ENCODE measurements around the gene FAM76B. TPM values are rescaled to one million over a fixed set of nuclear protein-coding genes. Genes with fewer than 3 reads are reported as not detected.
A peak's percentile ranks its signal among the peaks of the same experiment; 100 is the strongest.

FAM76B gene
- total RNA-seq, 1 donor from 2014 or later, result 24.0 TPM

DNA sequence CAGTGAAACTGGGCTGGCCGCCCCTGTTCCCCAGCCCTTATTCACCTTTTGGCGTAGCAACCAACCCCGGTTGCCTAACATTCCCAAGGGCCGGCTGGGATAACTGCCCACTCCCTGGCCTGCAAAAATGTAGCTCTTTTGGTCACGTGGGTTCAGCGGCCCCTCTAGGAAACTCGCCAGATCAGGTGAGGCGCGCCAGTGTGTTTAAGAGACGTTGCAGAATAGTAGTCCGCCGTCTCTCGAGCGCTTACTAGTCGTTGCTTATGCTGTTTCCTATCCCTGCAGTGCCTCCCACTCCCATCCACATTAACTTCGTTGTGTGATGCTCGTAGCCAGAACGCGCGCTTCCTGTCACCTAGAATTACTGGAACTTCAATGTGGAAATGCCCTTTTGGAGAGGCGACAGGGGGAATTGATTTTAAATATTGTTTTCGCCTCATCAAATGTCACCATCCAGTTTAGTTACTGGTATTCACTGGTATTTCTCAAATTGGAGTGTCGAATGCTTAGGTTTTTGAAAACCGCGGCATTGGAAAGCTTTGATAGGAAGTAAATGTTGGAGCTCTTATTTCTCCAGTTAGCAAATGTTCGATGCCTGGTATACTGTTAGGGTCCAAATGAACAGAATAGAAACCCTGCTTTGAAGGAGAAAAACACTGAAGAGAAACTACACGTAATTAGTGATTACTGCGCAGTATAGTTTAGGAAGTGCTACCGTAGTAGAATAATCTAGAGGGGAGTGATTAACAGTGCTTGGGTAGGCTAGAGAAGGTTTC is 1.5 kb upstream of the FAM76B start:
- DNase-seq (ENCODE audit: low read depth), result no peak
- Histone ChIP-seq H3K36me3 (ENCODE audit: control insufficient read depth, insufficient read depth, low read length) (no peaks in the 10 kb centered on the region), H3K27me3 (ENCODE audit: control insufficient read depth, insufficient read depth, low read length) (no peaks in the 10 kb centered on the region), H3K4me3 (ENCODE audit: low read depth, low read length) (peak overlapping the region; percentile 71)
- TF ChIP-seq, protein P1, sequence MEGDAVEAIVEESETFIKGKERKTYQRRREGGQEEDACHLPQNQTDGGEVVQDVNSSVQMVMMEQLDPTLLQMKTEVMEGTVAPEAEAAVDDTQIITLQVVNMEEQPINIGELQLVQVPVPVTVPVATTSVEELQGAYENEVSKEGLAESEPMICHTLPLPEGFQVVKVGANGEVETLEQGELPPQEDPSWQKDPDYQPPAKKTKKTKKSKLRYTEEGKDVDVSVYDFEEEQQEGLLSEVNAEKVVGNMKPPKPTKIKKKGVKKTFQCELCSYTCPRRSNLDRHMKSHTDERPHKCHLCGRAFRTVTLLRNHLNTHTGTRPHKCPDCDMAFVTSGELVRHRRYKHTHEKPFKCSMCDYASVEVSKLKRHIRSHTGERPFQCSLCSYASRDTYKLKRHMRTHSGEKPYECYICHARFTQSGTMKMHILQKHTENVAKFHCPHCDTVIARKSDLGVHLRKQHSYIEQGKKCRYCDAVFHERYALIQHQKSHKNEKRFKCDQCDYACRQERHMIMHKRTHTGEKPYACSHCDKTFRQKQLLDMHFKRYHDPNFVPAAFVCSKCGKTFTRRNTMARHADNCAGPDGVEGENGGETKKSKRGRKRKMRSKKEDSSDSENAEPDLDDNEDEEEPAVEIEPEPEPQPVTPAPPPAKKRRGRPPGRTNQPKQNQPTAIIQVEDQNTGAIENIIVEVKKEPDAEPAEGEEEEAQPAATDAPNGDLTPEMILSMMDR (IDR thresholded peaks at IDR 0.05; ENCODE audit: insufficient read depth, low read length, poor library complexity, severe bottlenecking), result no peak

DNA sequence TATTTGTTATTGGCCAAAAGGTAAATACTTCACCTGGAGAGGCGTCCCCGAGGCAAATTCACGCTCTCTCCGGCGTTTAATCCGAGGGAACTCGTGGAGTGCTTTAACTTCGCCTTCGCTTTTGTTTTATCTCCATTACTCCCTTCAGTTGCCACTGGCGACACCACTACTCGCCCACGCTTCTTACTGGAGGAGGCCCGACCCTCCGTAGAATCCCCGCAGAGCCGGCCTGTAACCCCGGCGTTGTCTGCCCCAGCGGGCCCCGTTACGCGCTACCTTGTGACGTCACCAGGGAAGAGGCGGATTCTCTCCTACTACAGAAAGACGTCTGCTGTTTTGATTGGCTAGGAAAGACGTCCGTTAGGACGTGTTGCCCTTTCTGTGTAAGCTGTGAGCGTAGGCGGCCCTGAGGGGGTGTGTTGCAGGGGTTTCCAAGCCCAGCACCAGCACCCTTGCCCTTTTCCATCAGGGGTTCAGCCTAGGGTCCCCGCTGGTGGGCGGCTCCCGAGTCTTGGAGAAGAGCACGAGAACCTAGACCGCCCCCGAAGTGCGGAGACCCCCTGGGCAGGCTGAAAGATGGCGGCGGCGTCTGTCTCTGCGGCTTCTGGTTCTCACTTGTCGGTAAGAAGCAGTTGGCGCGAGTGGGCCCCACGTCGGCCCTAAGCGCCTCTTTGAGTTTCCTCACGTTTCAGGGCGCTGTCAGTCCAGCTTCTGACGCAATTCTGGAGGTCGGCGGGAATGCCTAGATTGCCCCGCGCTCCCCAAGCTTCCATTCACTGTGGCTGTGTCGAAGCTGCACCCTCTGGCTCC is 746 bp upstream of the FAM76B start, which contains the start of gene CEP57:
Gene CEP57 (plus strand): TSS at position 376 of the 810 bp plus-strand sequence. CDS start 201 bp downstream, at position 577.
- Histone ChIP-seq H3K4me3 (ENCODE audit: low read depth, low read length) (peak within 1 kb of the TSS; percentile 71), H3K36me3 (ENCODE audit: control insufficient read depth, insufficient read depth, low read length) (no peaks in the 10 kb centered on the region), H3K27me3 (ENCODE audit: control insufficient read depth, insufficient read depth, low read length) (no peaks in the 10 kb centered on the region)
- peak; percentile 95 for DNase-seq (ENCODE audit: low read depth)
- TF ChIP-seq, protein P1 (IDR thresholded peaks at IDR 0.05; ENCODE audit: insufficient read depth, low read length, poor library complexity, severe bottlenecking), result no peak

DNA sequence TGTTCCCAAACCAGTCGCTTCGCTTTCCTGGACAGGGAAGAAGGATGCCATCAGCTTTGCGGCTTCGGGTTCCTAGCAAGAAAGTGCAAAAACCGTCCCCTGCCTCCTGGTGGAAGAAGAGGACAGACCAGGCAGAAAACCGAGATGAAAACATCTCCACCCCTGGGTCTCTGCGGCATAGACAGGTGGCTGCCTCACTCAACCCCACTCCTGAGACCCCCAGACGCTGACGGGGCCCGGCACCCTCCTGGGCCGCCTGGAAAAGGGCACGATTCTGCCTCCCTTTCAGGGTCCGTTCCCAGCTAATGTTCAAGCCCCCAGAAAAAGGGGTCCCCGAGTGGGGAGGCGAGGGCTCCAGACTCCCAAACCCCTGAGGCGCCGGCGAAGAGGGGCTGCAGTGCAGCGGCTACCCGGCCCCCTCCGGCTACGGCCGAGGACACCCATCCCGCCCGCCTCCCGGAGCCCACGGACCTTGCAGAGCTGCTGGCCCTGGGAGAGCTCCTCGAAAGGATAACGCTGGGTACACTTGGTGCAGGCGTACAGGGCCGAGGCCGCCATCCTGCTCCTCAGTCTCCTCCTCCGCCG is 569 bp downstream of the FAM76B start:
- H3K27me3 ChIP-seq (ENCODE audit: control insufficient read depth, insufficient read depth, low read length), result no peaks in the 10 kb centered on the region
- TF ChIP-seq, protein P1 (IDR thresholded peaks at IDR 0.05; ENCODE audit: insufficient read depth, low read length, poor library complexity, severe bottlenecking), result peak; percentile 37
- H3K4me3 ChIP-seq (ENCODE audit: low read depth, low read length), result peak overlapping the region; percentile 71
- DNase-seq (ENCODE audit: low read depth), result no peak
- H3K36me3 ChIP-seq (ENCODE audit: control insufficient read depth, insufficient read depth, low read length), result no peaks in the 10 kb centered on the region

DNA sequence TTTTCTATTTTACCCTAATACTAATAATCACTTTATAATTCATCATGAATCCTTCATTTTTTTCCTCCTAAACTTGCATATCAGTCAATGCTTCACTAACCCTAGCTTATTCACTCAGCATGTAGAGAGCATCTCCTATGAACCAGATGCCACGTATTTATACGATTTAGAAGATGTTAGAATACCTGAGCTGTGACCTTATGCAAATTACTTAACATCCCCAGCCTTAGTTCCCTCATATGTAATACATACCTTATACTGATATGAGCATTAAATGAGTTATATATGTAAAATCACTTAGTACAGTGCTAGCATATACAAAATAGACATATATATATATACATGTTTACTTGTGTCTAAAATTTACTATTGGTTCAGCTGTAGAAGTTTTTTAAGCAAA is 9.0 kb downstream of the FAM76B start:
- TF ChIP-seq, protein P1 (IDR thresholded peaks at IDR 0.05; ENCODE audit: insufficient read depth, low read length, poor library complexity, severe bottlenecking), result no peak
- no peaks in the 10 kb centered on the region for H3K27me3 ChIP-seq (ENCODE audit: control insufficient read depth, insufficient read depth, low read length)
- no peak overlapping the region for H3K4me3 ChIP-seq (ENCODE audit: low read depth, low read length)
- no peak for DNase-seq (ENCODE audit: low read depth)
- no peaks in the 10 kb centered on the region for H3K36me3 ChIP-seq (ENCODE audit: control insufficient read depth, insufficient read depth, low read length)

- DNase-seq (ENCODE audit: low read depth), result no peak
- no peaks in the 10 kb centered on the region for H3K36me3 ChIP-seq (ENCODE audit: control insufficient read depth, insufficient read depth, low read length)
- H3K27me3 ChIP-seq (ENCODE audit: control insufficient read depth, insufficient read depth, low read length), result no peaks in the 10 kb centered on the region
- H3K4me3 ChIP-seq (ENCODE audit: low read depth, low read length), result no peak overlapping the region
- TF ChIP-seq, protein P1 (IDR thresholded peaks at IDR 0.05; ENCODE audit: insufficient read depth, low read length, poor library complexity, severe bottlenecking), result no peak
These were observed 10.9 kb downstream of the FAM76B start for GRCh38 chr11:95778699-95779098.
